ENCODE measurements around the gene TMPRSS7.

DNA sequence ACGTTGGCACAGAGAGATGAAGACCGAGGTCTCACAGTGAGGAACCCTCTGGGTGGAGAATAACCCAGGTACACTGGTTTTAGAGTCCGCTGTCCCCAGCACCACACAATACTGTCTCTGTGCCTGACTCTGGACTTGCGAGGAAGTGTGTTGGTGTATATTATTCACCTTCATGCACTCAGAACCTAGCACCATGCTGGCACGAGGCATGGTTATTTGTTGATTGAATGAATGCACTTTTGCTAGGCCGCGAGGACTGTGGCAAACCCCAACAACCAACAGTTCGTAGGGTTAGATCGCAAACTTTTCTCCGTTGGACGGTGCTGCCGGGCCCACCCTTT, 51.2 kb downstream of the TMPRSS7 start:
- TF ChIP-seq, protein P1, sequence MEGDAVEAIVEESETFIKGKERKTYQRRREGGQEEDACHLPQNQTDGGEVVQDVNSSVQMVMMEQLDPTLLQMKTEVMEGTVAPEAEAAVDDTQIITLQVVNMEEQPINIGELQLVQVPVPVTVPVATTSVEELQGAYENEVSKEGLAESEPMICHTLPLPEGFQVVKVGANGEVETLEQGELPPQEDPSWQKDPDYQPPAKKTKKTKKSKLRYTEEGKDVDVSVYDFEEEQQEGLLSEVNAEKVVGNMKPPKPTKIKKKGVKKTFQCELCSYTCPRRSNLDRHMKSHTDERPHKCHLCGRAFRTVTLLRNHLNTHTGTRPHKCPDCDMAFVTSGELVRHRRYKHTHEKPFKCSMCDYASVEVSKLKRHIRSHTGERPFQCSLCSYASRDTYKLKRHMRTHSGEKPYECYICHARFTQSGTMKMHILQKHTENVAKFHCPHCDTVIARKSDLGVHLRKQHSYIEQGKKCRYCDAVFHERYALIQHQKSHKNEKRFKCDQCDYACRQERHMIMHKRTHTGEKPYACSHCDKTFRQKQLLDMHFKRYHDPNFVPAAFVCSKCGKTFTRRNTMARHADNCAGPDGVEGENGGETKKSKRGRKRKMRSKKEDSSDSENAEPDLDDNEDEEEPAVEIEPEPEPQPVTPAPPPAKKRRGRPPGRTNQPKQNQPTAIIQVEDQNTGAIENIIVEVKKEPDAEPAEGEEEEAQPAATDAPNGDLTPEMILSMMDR (IDR thresholded peaks at IDR 0.05 in 4 of 5, conservative IDR thresholded peaks at IDR 0.05 in 1 of 5), result no peak
- TF ChIP-seq POLR2A (IDR thresholded peaks at IDR 0.05), result no peak

All from gastrocnemius medialis (tissue), 4 donors.